C4-2B (cell line): ENCODE data around the gene FAM124A.

ENCODE experiments used
- CTCF ChIP-seq: fragments of 450-650 bp; conservative IDR thresholded peaks from 2 replicates; pipeline ENCODE4 v1.5.1; 2017; ENCODE audit warnings: mild to moderate bottlenecking
- ZFX ChIP-seq: fragments of 450-650 bp; IDR thresholded peaks from 2 replicates; pipeline ENCODE4 v1.6.1; 2017

GRCh38 chr13:51191743-51192142 is 30.5 kb upstream of the FAM124A start:
- no peak for TF ChIP-seq CTCF
- no peak for TF ChIP-seq ZFX
